ENCODE results near the gene EPN3. TPM values are rescaled to one million over a fixed set of nuclear protein-coding genes. Genes with fewer than 3 reads are reported as not detected.

EPN3 gene
- total RNA-seq, 1 experiment from 2014 or later = 53.2 TPM

DNA sequence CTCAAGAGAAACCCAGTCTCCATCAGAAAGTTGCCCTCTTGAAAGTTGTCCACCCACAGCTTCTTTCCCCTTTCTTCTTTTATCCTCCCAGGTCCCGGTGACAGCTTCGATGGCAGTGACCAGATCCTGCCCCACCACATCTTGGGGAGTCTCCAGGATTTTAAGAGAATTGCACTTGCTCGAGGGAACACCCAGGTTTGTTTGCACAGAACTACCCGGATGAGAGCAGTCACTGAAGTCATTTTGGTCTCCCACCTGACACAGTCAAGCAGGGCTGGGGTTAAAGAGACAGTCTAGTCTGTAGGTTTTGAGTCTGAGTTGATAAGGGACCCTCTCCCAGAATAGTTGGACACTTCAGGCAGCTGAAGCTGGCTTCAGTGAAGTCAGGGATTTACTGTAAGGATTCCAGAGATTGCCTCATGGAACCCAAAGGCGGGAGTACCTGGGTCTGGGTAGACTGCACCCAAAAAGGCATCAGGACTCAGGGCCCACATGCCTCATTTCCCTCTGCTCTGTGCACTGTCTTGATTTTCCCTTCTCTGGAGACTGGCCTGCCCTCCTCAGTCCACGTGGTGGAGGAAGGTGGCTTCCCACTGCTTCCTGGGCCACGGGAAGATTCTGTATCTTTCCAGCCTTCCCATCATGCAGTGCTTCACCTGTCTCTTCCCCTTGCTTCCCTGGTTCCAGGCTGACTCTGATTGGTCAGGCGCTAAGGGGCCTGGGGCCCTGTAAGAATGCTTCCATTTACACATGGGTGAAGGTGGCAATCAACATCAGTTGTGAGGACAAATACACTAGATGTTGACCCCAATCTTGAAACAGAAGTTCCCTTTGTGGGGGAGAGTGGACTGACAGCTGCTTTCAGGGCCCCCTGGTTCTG, 14.8 kb upstream of the EPN3 start:
- BruUV-seq (replicated peaks) = no TSS peak
- no peaks in the 10 kb centered on the region for H3K9me3 Mint-ChIP-seq (ENCODE audit: unreplicated experiment)
- H3K4me3 Mint-ChIP-seq (ENCODE audit: unreplicated experiment) = no peak overlapping the region
- peak overlapping the region; percentile 12 for H3K27ac Mint-ChIP-seq (ENCODE audit: unreplicated experiment)
- Histone ChIP-seq H3K36me3 (ENCODE audit: control insufficient read depth, insufficient read depth, low read length) (no peaks in the 10 kb centered on the region), H3K9me3 (no peaks in the 10 kb centered on the region), H3K4me1 (peaks cover 9% of the 10 kb centered on the region), H3K4me3 (ENCODE audit: low read depth, low read length) (no peak overlapping the region), H3K27me3 (replicated peaks; ENCODE audit: control insufficient read depth, insufficient read depth, low read length) (no peaks in the 10 kb centered on the region)
- H3K4me1 Mint-ChIP-seq (ENCODE audit: low read depth, unreplicated experiment) = peaks cover 27% of the 10 kb centered on the region
- ChIA-PET POLR2A (no interaction called here), CTCF (interaction anchor here (0.6 to 1.2 kb wide), 2 partner anchors 31 to 38 kb away, joined by 4 to 5 read pairs; no protein-coding TSS in a partner anchor)
- DNase-seq = no peak
- no peaks in the 10 kb centered on the region for H3K27me3 Mint-ChIP-seq (ENCODE audit: insufficient read depth, unreplicated experiment)
- intact Hi-C loops (cut with micrococcal nuclease; ENCODE audit: unreplicated experiment) = loop anchor here (1.0 kb wide), 1 partner anchor 30 kb away; no protein-coding TSS in a partner anchor
- TF ChIP-seq, protein P1, sequence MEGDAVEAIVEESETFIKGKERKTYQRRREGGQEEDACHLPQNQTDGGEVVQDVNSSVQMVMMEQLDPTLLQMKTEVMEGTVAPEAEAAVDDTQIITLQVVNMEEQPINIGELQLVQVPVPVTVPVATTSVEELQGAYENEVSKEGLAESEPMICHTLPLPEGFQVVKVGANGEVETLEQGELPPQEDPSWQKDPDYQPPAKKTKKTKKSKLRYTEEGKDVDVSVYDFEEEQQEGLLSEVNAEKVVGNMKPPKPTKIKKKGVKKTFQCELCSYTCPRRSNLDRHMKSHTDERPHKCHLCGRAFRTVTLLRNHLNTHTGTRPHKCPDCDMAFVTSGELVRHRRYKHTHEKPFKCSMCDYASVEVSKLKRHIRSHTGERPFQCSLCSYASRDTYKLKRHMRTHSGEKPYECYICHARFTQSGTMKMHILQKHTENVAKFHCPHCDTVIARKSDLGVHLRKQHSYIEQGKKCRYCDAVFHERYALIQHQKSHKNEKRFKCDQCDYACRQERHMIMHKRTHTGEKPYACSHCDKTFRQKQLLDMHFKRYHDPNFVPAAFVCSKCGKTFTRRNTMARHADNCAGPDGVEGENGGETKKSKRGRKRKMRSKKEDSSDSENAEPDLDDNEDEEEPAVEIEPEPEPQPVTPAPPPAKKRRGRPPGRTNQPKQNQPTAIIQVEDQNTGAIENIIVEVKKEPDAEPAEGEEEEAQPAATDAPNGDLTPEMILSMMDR (IDR thresholded peaks at IDR 0.05; ENCODE audit: insufficient read depth in 1 of 2, low read depth in 1 of 2, low read length in 1 of 2, severe bottlenecking in 1 of 2, unreplicated experiment in 1 of 2) = no peak
- no peaks in the 10 kb centered on the region for H3K36me3 Mint-ChIP-seq (ENCODE audit: insufficient read depth, unreplicated experiment)

DNA sequence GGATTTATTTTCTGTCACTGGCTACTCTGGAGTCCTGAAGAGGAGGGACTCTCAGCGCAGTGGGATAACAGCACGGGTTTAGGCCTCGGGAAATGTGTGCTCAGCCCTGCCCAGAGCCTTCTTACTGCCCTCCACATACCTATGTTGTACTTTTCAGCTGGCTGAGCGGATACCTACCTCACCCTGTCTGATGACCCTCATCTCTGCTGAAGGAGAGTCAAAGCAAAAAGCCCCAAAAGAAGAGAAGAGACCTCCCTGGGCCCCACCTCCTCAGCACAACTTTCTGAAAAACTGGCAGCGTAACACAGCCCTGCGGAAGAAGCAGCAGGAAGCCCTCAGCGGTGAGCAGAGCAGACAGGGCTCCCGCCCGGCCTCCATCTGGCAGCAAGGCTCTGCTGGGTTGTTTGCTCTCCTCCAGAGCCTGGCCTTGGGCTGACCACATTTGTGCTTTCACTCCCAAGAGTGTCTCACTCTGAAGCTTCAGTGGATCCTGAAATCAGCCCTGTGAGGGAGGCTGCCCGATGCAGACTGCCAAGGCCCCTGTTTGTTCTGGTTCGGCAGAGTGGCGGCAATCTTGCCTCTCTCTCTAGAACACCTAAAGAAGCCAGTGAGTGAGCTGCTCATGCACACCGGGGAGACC, 14.0 kb upstream of the EPN3 start:
- peak in 1 of 2 experiments; percentile 37 for DNase-seq
- ChIA-PET POLR2A (no interaction called here), CTCF (no interaction called here)
- Histone ChIP-seq H3K4me3 (ENCODE audit: low read depth, low read length) (no peak overlapping the region), H3K4me1 (peaks cover 17% of the 10 kb centered on the region), H3K36me3 (ENCODE audit: control insufficient read depth, insufficient read depth, low read length) (no peaks in the 10 kb centered on the region), H3K27me3 (replicated peaks; ENCODE audit: control insufficient read depth, insufficient read depth, low read length) (no peaks in the 10 kb centered on the region), H3K9me3 (no peaks in the 10 kb centered on the region)
- no peak overlapping the region for H3K4me3 Mint-ChIP-seq (ENCODE audit: unreplicated experiment)
- no peaks in the 10 kb centered on the region for H3K9me3 Mint-ChIP-seq (ENCODE audit: unreplicated experiment)
- BruUV-seq (replicated peaks) = no TSS peak
- H3K27me3 Mint-ChIP-seq (ENCODE audit: insufficient read depth, unreplicated experiment) = no peaks in the 10 kb centered on the region
- TF ChIP-seq, protein P1 (IDR thresholded peaks at IDR 0.05; ENCODE audit: insufficient read depth in 1 of 2, low read depth in 1 of 2, low read length in 1 of 2, severe bottlenecking in 1 of 2, unreplicated experiment in 1 of 2) = no peak
- no peaks in the 10 kb centered on the region for H3K36me3 Mint-ChIP-seq (ENCODE audit: insufficient read depth, unreplicated experiment)
- no peak overlapping the region for H3K27ac Mint-ChIP-seq (ENCODE audit: unreplicated experiment)
- intact Hi-C loops (cut with micrococcal nuclease; ENCODE audit: unreplicated experiment) = no loop called here
- peaks cover 34% of the 10 kb centered on the region for H3K4me1 Mint-ChIP-seq (ENCODE audit: low read depth, unreplicated experiment)

DNA sequence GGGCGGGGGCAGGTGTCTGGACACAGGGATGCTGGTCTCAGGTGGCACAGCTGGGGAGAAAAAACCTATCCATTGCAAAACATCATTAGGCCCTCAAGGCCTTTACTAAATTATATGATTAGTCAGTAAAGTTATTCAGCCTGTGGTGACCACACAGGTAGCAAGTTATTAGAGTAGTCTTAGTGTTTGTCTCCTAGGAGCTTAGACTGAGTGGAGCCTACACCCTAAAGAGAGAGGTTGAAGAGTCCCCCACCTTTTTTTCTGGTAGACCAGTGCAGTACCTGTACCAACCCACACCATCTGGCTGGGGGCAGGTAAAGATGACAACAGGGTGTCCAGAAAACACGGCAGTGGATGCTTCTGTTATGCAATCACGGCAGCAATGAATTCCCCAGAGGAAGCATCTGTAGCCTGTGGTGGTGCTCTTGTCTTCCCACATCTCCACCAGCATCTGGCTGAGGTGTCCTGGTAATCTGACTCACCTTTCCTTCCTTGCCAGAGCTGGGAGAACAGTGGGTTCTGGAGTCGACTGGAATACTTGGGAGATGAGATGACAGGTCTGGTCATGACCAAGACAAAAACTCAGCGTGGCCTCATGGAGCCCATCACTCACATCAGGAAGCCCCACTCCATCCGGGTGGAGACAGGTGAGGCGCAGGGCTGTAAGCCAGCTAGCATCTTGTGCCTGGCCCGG, 13.2 kb upstream of the EPN3 start:
- no peaks in the 10 kb centered on the region for H3K27me3 Mint-ChIP-seq (ENCODE audit: insufficient read depth, unreplicated experiment)

More for the DNA sequence above, 13.2 kb upstream of the EPN3 start:
- Mint-ChIP-seq H3K9me3 (ENCODE audit: unreplicated experiment) (no peaks in the 10 kb centered on the region), H3K4me1 (ENCODE audit: low read depth, unreplicated experiment) (peaks cover 39% of the 10 kb centered on the region), H3K4me3 (ENCODE audit: unreplicated experiment) (no peak overlapping the region), H3K27ac (ENCODE audit: unreplicated experiment) (no peak overlapping the region), H3K36me3 (ENCODE audit: insufficient read depth, unreplicated experiment) (no peaks in the 10 kb centered on the region)
- H3K36me3 ChIP-seq (ENCODE audit: control insufficient read depth, insufficient read depth, low read length) = no peaks in the 10 kb centered on the region
- intact Hi-C loops (cut with micrococcal nuclease; ENCODE audit: unreplicated experiment) = no loop called here
- CTCF ChIA-PET = interaction anchor here (0.9 kb wide), 1 partner anchor 18 kb away, joined by 3 read pairs; no protein-coding TSS in a partner anchor
- H3K4me3 ChIP-seq (ENCODE audit: low read depth, low read length) = no peak overlapping the region
- BruUV-seq (replicated peaks) = no TSS peak
- no peaks in the 10 kb centered on the region for H3K27me3 ChIP-seq (replicated peaks; ENCODE audit: control insufficient read depth, insufficient read depth, low read length)
- TF ChIP-seq, protein P1 (IDR thresholded peaks at IDR 0.05; ENCODE audit: insufficient read depth in 1 of 2, low read depth in 1 of 2, low read length in 1 of 2, severe bottlenecking in 1 of 2, unreplicated experiment in 1 of 2) = no peak
- peak in 1 of 2 experiments; percentile 44 for DNase-seq
- POLR2A ChIA-PET = no interaction called here
- H3K4me1 ChIP-seq = peaks cover 24% of the 10 kb centered on the region
- no peaks in the 10 kb centered on the region for H3K9me3 ChIP-seq

All from Caco-2 (cell line).